GM19025 (cell line): Measurements from ENCODE around the gene DENND1A.

Source experiments
- ATAC-seq: cut with Tn5 transposase; IDR thresholded peaks from one replicate; pipeline ENCODE4 v1.9.1; 2021; ENCODE audit warnings: mild to moderate bottlenecking, low read depth, moderate library complexity; ENCODE audit not compliant: unreplicated experiment

DENND1A gene

GRCh38 chr9:123481209-123481865 is 448.6 kb downstream of the DENND1A start:
- no peak for ATAC-seq

DNA sequence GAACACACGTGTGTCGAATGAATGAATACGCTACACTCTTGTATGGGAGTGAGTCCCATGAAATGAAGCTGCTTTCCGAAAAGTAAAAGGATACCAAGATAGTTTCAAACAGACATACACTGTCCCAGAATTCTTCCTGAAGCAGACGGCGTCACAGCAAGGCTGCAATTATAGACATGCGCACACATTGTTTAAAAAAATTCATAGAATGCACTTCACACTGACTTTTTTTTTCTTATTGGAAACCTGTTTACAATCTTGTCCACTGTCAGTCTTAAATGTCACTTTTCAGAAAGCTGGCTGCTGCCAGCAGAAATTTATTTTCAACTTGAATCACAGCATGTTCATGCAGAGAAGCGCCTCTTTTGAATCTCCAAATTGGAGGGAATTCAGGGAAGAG is 449.1 kb downstream of the DENND1A start:
- no peak for ATAC-seq

DNA sequence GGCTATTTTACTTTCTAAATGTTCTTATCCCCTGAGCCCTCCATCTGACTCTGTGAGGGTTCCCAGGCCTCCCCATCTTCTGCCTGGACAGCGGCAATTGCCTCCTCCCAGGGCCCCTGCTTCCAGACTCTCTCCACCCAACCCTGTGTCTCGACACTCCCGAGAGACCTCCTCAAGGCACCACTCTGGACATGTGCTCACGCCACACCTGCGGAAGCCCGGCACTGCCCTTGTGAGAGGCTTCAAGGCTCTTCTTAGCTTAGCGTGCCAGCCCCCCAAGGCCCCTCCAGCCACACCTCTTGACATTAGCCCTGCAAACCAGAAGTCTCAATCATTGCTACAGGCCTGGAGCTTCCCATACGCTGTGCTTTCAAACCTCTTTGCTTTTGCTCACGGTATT is 449.8 kb downstream of the DENND1A start:
- no peak for ATAC-seq

GRCh38 chr9:123478967-123479602 is 450.8 kb downstream of the DENND1A start:
- no peak for ATAC-seq

- ATAC-seq = no peak
Measured at GRCh38 chr9:123478160-123478559, 451.8 kb downstream of the DENND1A start.

- no peak for ATAC-seq
Measured at GRCh38 chr9:123475407-123475806, 454.5 kb downstream of the DENND1A start.

DNA sequence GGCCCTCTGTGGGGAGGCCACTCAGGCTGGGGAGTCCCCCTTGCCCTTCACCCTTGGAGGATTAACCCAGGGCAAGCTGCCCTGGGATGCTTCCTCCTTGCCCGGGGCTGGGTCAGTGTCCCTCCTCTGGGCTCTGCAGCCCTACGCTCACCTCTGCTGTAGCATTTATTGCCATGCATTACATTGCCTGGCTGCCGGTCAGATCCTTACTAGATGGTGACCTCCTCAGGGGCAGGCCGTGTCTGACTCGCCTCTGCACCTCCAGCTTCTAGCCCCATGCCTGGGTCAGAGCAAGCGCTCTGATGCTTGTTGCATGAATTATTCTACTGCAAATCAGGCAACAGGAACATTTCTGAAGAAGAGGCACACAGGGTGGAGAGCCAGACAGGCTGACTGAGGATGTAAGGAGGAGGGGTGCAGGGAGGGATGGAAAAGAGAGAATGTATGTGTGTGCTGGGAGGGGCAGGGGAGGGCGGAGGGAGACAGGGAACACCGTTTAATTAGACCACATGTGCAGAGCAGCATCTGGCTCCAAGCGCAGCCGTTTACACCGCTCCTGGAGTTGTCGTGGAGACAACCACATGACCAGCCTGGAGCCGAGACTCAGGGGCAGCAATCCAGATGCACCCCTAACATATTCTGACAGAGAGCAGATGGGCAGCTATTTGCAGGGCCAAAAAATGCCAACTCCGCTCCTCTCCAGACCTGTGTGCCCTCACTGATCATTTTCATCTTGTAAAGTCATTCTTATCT is 456.9 kb downstream of the DENND1A start:
- no peak for ATAC-seq

DNA sequence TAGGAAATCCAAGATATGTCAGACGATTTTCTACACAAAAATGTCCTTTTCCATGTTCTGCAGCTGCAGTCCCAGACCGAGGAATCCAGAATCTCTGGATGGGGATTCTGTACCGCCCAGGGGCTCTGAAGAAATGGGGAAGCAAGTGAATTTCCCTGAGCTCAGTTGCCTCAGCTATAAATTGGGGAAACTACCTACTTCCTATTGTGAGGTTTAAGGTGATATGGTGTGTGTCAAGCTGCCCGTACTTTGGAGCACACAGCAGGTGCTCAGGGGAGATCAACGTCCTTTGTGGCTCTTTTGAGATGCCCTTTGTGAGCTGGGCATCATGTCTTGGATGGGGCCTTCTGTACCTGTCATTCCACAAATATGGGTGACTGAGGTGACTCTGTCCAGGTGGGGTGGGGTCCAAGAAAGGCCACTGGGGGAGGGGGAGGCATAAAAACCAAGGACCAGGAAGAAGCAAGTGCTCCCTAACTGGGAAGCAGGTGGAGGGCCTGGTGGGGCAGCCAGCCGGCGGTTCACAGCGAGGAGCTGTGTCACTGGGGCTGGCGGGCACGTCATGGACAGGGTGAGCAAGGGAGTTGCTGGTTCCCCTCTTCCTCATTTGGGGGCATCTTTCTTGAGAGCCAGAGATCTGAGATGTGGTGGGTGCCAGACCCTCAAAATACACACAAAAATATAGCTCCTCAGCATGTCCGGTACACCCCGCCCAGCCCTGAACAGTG is 457.9 kb downstream of the DENND1A start:
- ATAC-seq = no peak

GRCh38 chr9:123470991-123471770 is 458.7 kb downstream of the DENND1A start:
- ATAC-seq = no peak

- ATAC-seq = no peak
Measured at GRCh38 chr9:123470121-123470782, 459.7 kb downstream of the DENND1A start.

- no peak for ATAC-seq
Measured at GRCh38 chr9:123469282-123469681, 460.6 kb downstream of the DENND1A start.

DNA sequence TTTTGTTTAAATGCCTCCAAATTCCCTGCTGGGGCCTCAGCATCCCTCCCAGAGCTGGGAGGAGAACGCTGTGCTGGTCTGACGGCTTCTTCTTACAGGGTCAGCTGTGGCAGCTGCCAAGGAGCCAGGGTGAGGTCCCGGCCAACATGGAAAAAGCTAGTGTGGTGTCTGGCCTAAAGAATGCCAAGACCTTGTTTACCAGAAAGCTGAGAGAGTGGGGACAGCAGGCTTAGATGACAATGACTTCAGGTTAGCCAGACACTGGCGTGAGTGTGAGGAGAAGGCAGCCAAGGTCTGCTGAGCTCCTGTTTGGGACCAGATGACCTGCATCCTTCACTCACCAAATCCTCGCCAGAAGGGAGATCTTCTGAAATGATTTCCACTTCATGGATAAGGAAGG is 461.4 kb downstream of the DENND1A start:
- no peak for ATAC-seq

DNA sequence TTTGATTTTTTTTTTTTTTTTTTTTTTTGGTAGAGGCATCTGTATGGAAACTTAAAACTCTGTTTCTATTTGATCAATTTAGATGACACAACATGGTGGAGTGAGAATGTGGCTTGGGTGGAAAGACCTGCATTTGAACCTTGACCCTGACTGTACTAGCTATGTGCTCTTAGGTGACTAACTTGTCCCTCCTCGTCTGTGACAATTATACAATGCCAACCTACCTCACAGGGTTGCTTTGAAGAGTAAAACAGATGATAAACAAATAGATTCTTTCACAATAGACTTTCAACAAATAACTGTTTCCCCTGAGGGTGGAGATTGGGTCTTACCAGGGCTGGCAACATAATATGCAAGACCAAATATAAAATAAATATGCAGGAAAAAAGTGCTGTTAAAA is 464.6 kb downstream of the DENND1A start:
- no peak for ATAC-seq

DNA sequence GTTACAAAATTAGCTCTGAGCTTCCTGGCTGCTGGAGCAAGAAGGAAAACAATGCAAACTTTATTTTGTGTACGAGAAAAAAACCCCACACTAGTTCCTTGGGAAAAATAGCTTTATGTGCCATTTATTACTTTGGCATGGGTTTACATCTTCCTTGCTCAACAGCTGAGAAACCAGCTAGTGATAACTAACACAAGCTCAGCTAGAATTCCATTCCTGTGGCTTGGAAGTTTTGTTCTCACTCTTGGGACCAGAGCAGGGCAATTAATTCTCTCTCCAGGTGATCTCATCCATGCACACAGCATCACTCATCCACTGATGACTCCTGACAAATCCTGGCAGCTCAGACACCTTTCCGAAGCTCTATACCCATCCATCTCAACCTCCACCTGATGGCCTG is 469.8 kb downstream of the DENND1A start:
- no peak for ATAC-seq

DNA sequence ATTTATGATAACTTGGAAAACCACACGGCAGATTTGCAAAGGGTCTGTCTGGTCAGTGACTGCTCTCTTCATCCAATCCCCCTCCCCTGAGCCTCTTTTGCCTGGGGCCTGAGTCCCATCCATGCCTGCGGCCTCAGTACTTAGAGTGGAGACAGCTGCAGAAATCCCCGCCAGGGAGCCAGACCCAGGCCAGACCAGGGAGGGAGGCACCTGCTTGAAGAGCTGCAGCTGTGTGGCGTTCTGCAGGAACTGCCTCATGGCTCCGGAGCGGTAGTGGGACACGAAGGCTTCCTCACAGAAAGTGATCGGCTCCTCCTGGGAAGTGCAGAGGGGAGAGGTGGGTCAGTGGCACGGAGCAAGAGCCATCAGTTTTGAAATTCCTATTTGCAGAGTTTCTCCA is 472.3 kb downstream of the DENND1A start:
- ATAC-seq = no peak

GRCh38 chr9:123456011-123456410 is 473.9 kb downstream of the DENND1A start:
- no peak for ATAC-seq

- ATAC-seq = no peak
Measured at GRCh38 chr9:123455187-123455586, 474.7 kb downstream of the DENND1A start.

- ATAC-seq = no peak
Measured at GRCh38 chr9:123454361-123454760, 475.6 kb downstream of the DENND1A start.

DNA sequence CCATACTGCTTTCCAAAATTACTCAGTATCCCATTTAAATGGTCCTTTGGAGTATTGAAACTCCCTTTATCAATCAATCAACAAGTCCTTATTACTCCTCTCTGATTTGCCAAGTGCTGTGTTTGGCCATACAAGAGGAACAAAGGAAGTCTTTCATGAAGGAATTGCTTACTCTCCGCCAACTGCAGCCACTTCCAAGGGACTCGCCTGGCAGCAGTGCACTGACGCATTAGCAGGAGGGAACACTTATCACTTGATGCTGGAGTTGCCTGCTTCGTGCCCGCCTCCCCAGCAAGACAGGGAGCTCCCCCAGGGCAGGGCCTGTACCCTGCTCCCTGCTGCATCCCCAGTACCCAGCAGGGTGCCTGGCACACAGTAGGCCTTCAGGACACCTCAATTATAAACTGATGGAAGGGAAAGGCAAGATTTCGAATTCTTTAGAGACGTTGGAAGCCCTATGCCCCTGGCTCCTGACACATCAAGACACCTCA is 476.1 kb downstream of the DENND1A start:
- ATAC-seq = no peak
